Neural progenitor cell (in vitro differentiated cells): Measurements from ENCODE around the gene LTBP3.

Source experiments
- CTCF ChIP-seq: fragments of 200-600 bp; sonication (generic); IDR thresholded peaks from 2 replicates; pipeline ENCODE4 v1.5.1; 2017; ENCODE audit warnings: antibody characterized with exemption, mild to moderate bottlenecking
- EZH2phosphoT487 ChIP-seq: fragments of 200-600 bp; sonication (generic); IDR thresholded peaks from 2 replicates; pipeline ENCODE4 v1.6.1; 2017; ENCODE audit warnings: antibody characterized with exemption

GRCh38 chr11:65557280-65558001, 718 bp downstream of the LTBP3 start:
- TF ChIP-seq CTCF (no peak), EZH2phosphoT487 (no peak)
